GM12878 (cell line): ENCODE results near the gene SLC13A3. TPM values are rescaled to one million over a fixed set of nuclear protein-coding genes. Genes with fewer than 3 reads are reported as not detected.

Experiments used
- ATAC-seq: fragments of 200-7000 bp; cut with Tn5 transposase; 3 replicates; pipeline ENCODE4 v1.9.1; 2020; ENCODE audit warnings: mild to moderate bottlenecking, moderate library complexity
- BruUV-seq: library from RNA; stranded (reverse); fragments of 400-500 nt; replicated peaks from 2 replicates; lab custom pipeline; 2021; lab: Mats Ljungman, UMichigan
- CTCF ChIA-PET: fragments of 300-600 bp; sonication (Branson Sonifier 250); formaldehyde crosslinking; extraction: SDS; loops from one replicate; lab custom pipeline; 2021; ENCODE audit warnings: inconsistent platforms; lab: Yijun Ruan, JAX
- POLR2A ChIA-PET: fragments of 350-600 bp; formaldehyde crosslinking; extraction: SDS; loops from one replicate; lab custom pipeline; 2021; ENCODE audit warnings: inconsistent platforms; lab: Charles Lee
- RAD21 ChIA-PET: fragments of 300-600 bp; sonication (Branson Sonifier 250); formaldehyde crosslinking; loops from one replicate; lab custom pipeline; 2023; ENCODE audit warnings: antibody characterized with exemption; ENCODE audit not compliant: unreplicated experiment; lab: Charles Lee
- SMC1A ChIA-PET: fragments of 300-600 bp; sonication (Branson Sonifier 250); formaldehyde crosslinking; loops from one replicate; lab custom pipeline; 2023; ENCODE audit not compliant: unreplicated experiment, uncharacterized antibody; lab: Charles Lee
- DNase-seq: peaks from one replicate; pipeline ENCODE4 v3.0.0-alpha.2; 2011; ENCODE audit warnings: low read depth, low spot score
- FAIRE-seq: peaks from 3 replicates; lab custom pipeline; 2011; peaks lifted over from hg19 to GRCh38; lab: Jason Lieb, UNC
- H2AFZ ChIP-seq: 2 replicates; pipeline ENCODE4 v1.6.0; 2011; ENCODE audit warnings: low read depth, low read length, control low read depth; ENCODE audit not compliant: control insufficient read depth
- H3K27ac ChIP-seq: 2 replicates; pipeline ENCODE4 v1.5.1; 2011; ENCODE audit warnings: control low read depth; ENCODE audit not compliant: control insufficient read depth, insufficient read depth
- H3K27me3 ChIP-seq, 2 experiments: replicated peaks in 1 of 2; 2 replicates each; pipeline versions ENCODE4 v1.6.0 to v1.6.1; 2011; ENCODE audit warnings: low read length in 1 of 2; ENCODE audit not compliant: control insufficient read depth in 2 of 2, insufficient read depth in 2 of 2
- H3K36me3 ChIP-seq, 2 experiments: 2 replicates each; pipeline ENCODE4 v1.5.1; 2011; ENCODE audit warnings: low read length in 1 of 2; ENCODE audit not compliant: control insufficient read depth in 2 of 2, insufficient read depth in 2 of 2
- H3K4me1 ChIP-seq: 2 replicates; pipeline ENCODE4 v1.6.1; 2011; ENCODE audit warnings: mild to moderate bottlenecking, low read length, moderate library complexity, mixed read lengths; ENCODE audit not compliant: control insufficient read depth, insufficient read depth
- H3K4me2 ChIP-seq: 2 replicates; pipeline ENCODE4 v1.6.0; 2011; ENCODE audit warnings: control low read depth; ENCODE audit not compliant: control insufficient read depth, insufficient read depth
- H3K4me3 ChIP-seq: fragments of 200-600 bp; sonication (generic); 2 replicates; pipeline ENCODE4 v1.5.1; 2016
- H3K79me2 ChIP-seq: 2 replicates; pipeline ENCODE4 v1.6.0; 2011; ENCODE audit warnings: low read length; ENCODE audit not compliant: control insufficient read depth, insufficient read depth
- H3K9ac ChIP-seq: 2 replicates; pipeline ENCODE4 v1.8.0; 2011; ENCODE audit warnings: low read length, control low read depth, mixed read lengths; ENCODE audit not compliant: control insufficient read depth, insufficient read depth
- H3K9me3 ChIP-seq: replicated peaks from 3 replicates; pipeline ENCODE4 v1.5.1; 2011; ENCODE audit warnings: mild to moderate bottlenecking, low read length; ENCODE audit not compliant: control insufficient read depth, insufficient read depth
- H4K20me1 ChIP-seq: 2 replicates; pipeline ENCODE4 v1.6.0; 2011; ENCODE audit not compliant: control insufficient read depth, insufficient read depth
- CHD4 ChIP-seq: fragments of 200-600 bp; sonication (generic); IDR thresholded peaks from 2 replicates; pipeline ENCODE4 v1.6.1; 2016; ENCODE audit warnings: mild to moderate bottlenecking
- KAT2A ChIP-seq: conservative IDR thresholded peaks from 2 replicates; pipeline ENCODE4 v1.6.1; 2011; ENCODE audit warnings: low read depth, low read length; ENCODE audit not compliant: control insufficient read depth
- MEF2A ChIP-seq: IDR thresholded peaks from 2 replicates; pipeline ENCODE4 v1.6.1; 2011; ENCODE audit warnings: low read depth, mild to moderate bottlenecking, low read length, moderate library complexity; ENCODE audit not compliant: insufficient read depth
- NFXL1 ChIP-seq: fragments of 450-650 bp; IDR thresholded peaks from 2 replicates; pipeline ENCODE4 v1.6.1; 2017; ENCODE audit warnings: antibody characterized with exemption, mild to moderate bottlenecking, borderline replicate concordance
- NFYA ChIP-seq: IDR thresholded peaks from 2 replicates; pipeline ENCODE4 v1.6.1; 2011; ENCODE audit warnings: low read depth, mild to moderate bottlenecking, low read length, improper control_type of control experiment, borderline replicate concordance
- NFYB ChIP-seq: IDR thresholded peaks from 2 replicates; pipeline ENCODE4 v1.6.1; 2011; ENCODE audit warnings: low read depth, mild to moderate bottlenecking, low read length, improper control_type of control experiment, moderate library complexity; ENCODE audit not compliant: insufficient read depth
- RCOR1 ChIP-seq: conservative IDR thresholded peaks from 2 replicates; pipeline ENCODE4 v1.6.1; 2012; ENCODE audit warnings: low read depth, low read length, improper control_type of control experiment
- RUNX3 ChIP-seq: IDR thresholded peaks from 2 replicates; pipeline ENCODE4 v1.6.1; 2012; ENCODE audit warnings: low read length, inconsistent platforms
- SMARCA5 ChIP-seq: fragments of 450-650 bp; IDR thresholded peaks from 2 replicates; pipeline ENCODE4 v1.6.1; 2017; ENCODE audit warnings: mild to moderate bottlenecking
- SP1 ChIP-seq: IDR thresholded peaks from one replicate; pipeline ENCODE4 v1.6.1; 2011; ENCODE audit warnings: low read depth, low read length
- SRF ChIP-seq, 2 experiments: IDR thresholded peaks; 2 replicates each; pipeline ENCODE4 v1.6.1; 2011; ENCODE audit warnings: low read depth in 2 of 2, low read length in 2 of 2, mild to moderate bottlenecking in 1 of 2, moderate library complexity in 1 of 2
- TAF1 ChIP-seq: IDR thresholded peaks from 2 replicates; pipeline ENCODE4 v1.6.1; 2011; ENCODE audit warnings: mild to moderate bottlenecking, low read depth, low read length, borderline replicate concordance
- ZNF24 ChIP-seq: fragments of 450-650 bp; IDR thresholded peaks from 2 replicates; pipeline ENCODE4 v1.6.1; 2017; ENCODE audit warnings: antibody characterized with exemption, mild to moderate bottlenecking
- ZNF384 ChIP-seq: IDR thresholded peaks from 2 replicates; pipeline ENCODE4 v1.6.1; 2012; ENCODE audit warnings: low read depth, mild to moderate bottlenecking, low read length, improper control_type of control experiment, borderline replicate concordance
- ZNF622 ChIP-seq: fragments of 450-650 bp; IDR thresholded peaks from 2 replicates; pipeline ENCODE4 v1.6.1; 2017; ENCODE audit warnings: mild to moderate bottlenecking, inconsistent platforms
- ZSCAN29 ChIP-seq: fragments of 450-650 bp; IDR thresholded peaks from 2 replicates; pipeline ENCODE4 v1.6.1; 2017; ENCODE audit warnings: mild to moderate bottlenecking, moderate library complexity
- ZZZ3 ChIP-seq: IDR thresholded peaks from 2 replicates; pipeline ENCODE4 v1.6.1; 2011; ENCODE audit warnings: low read depth; ENCODE audit not compliant: control insufficient read depth, insufficient read length
- WGBS: methylation state at CpG from one replicate; pipeline ENCODE4 v1.1.6; 2016; ENCODE audit warnings: low lambda C conversion rate; ENCODE audit not compliant: insufficient replicate concordance, insufficient coverage; ENCODE audit errors: missing lambda C conversion rate; 5-methylcytosine and 5-hydroxymethylcytosine counted together
- in situ Hi-C: fragments of 300-500 bp; cut with MboI; formaldehyde crosslinking; loops from 9 replicates; pipeline ENCODE4 v1.14.3; 2018; ENCODE audit warnings: mixed read lengths
- intact Hi-C: fragments of 100-400 bp; cut with micrococcal nuclease; formaldehyde crosslinking; loops from one replicate; pipeline ENCODE4 v1.14.2; 2022; ENCODE audit not compliant: unreplicated experiment
- polyA plus RNA-seq, 11 experiments: library from polyadenylated mRNA; depleted of rRNA in 4 of 11; unstranded in 6 of 11; stranded (reverse) in 5 of 11; fragments of >200 nt; fragmentation: Nextera tagmentation in 4 of 11; fragmentation: Illumina TruSeq in 1 of 11; extraction: Ambion mirVana in 4 of 11; extraction: Trizol in 1 of 11; gene quantifications; 1 replicate in 1 of 11; 2 replicates in 10 of 11; pipeline versions ENCODE4 v1.2.1 to v1.2.3, GENCODE V29; 2011 to 2016; ENCODE audit warnings: inconsistent platforms in 2 of 11, missing spikeins in 2 of 11, low read depth in 1 of 11
- total RNA-seq, 4 experiments: library from RNA; depleted of rRNA in 3 of 4; stranded (reverse); fragments of >200 nt in 3 of 4; fragmentation: Illumina TruSeq in 1 of 4; extraction: Trizol in 1 of 4; gene quantifications; 2 replicates each; pipeline versions ENCODE4 v1.2.1 to v1.2.3, GENCODE V29; 2013 to 2021
- TF ChIP-seq, protein P1 (sequence below): fragments of 450-650 bp; formaldehyde crosslinking; IDR thresholded peaks from 2 replicates; pipeline ENCODE4 v1.5.0; 2022; ENCODE audit warnings: mild to moderate bottlenecking, missing genetic modification characterization
- TF ChIP-seq, protein P2 (sequence below): IDR thresholded peaks from 2 replicates; pipeline ENCODE4 v1.6.1; 2012; ENCODE audit warnings: low read depth, low read length, improper control_type of control experiment

The SLC13A3 gene
- total and polyA plus RNA-seq, 10 of the 15 experiments (the other 5 are each of a cell fraction or from before 2014, with no cell fraction given) = 0.03 to 0.76 (median 0.07) TPM; not detected in 4

- FAIRE-seq = no peak
- H3K79me2 ChIP-seq = no peaks in the 10 kb centered on the region
- H3K4me2 ChIP-seq = no peak overlapping the region
- SMC1A ChIA-PET = interaction anchor here (0.7 kb wide), 1 partner anchor 144 kb away, joined by 3 read pairs; no protein-coding TSS in a partner anchor
- no peak overlapping the region for H3K27ac ChIP-seq
- H3K36me3 ChIP-seq = no peaks in the 10 kb centered on the region
- no peak overlapping the region for H3K4me3 ChIP-seq
- H4K20me1 ChIP-seq = no peaks in the 10 kb centered on the region
- RAD21 ChIA-PET = no interaction called here
- no peaks in the 10 kb centered on the region for H3K27me3 ChIP-seq
- in situ Hi-C loops = no loop called here
- no peak for ATAC-seq
- DNase-seq = no peak
- H2AFZ ChIP-seq = no peak overlapping the region
- H3K9ac ChIP-seq = no peak overlapping the region
- no peaks in the 10 kb centered on the region; the same call in 2 of the 3 replicates for H3K9me3 ChIP-seq
- intact Hi-C loops = no loop called here
- CTCF ChIA-PET = no interaction called here
- H3K4me1 ChIP-seq = no peaks in the 10 kb centered on the region
- BruUV-seq = no TSS peak
- 32% methylated on average over 11 of the region's 11 CpGs for WGBS
- POLR2A ChIA-PET = no interaction called here
- TF ChIP-seq RUNX3 (no peak), SMARCA5 (no peak), ZNF24 (no peak), TAF1 (no peak), ZNF384 (no peak), SRF (IDR thresholded peaks at IDR 0.05; ENCODE audit: low read depth in 2 of 2, low read length in 2 of 2) (no peak), SP1 (no peak), ZSCAN29 (no peak), NFYA (no peak), CHD4 (no peak), ZNF622 (no peak), ZZZ3 (no peak), MEF2A (no peak), NFYB (no peak), RCOR1 (no peak), NFXL1 (no peak), KAT2A (no peak)
- TF ChIP-seq, protein P1, sequence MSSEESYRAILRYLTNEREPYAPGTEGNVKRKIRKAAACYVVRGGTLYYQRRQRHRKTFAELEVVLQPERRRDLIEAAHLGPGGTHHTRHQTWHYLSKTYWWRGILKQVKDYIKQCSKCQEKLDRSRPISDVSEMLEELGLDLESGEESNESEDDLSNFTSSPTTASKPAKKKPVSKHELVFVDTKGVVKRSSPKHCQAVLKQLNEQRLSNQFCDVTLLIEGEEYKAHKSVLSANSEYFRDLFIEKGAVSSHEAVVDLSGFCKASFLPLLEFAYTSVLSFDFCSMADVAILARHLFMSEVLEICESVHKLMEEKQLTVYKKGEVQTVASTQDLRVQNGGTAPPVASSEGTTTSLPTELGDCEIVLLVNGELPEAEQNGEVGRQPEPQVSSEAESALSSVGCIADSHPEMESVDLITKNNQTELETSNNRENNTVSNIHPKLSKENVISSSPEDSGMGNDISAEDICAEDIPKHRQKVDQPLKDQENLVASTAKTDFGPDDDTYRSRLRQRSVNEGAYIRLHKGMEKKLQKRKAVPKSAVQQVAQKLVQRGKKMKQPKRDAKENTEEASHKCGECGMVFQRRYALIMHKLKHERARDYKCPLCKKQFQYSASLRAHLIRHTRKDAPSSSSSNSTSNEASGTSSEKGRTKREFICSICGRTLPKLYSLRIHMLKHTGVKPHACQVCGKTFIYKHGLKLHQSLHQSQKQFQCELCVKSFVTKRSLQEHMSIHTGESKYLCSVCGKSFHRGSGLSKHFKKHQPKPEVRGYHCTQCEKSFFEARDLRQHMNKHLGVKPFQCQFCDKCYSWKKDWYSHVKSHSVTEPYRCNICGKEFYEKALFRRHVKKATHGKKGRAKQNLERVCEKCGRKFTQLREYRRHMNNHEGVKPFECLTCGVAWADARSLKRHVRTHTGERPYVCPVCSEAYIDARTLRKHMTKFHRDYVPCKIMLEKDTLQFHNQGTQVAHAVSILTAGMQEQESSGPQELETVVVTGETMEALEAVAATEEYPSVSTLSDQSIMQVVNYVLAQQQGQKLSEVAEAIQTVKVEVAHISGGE (CRISPR knock-in tag) = no peak
- TF ChIP-seq, protein P2, sequence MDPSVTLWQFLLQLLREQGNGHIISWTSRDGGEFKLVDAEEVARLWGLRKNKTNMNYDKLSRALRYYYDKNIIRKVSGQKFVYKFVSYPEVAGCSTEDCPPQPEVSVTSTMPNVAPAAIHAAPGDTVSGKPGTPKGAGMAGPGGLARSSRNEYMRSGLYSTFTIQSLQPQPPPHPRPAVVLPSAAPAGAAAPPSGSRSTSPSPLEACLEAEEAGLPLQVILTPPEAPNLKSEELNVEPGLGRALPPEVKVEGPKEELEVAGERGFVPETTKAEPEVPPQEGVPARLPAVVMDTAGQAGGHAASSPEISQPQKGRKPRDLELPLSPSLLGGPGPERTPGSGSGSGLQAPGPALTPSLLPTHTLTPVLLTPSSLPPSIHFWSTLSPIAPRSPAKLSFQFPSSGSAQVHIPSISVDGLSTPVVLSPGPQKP = no peak
Observed at GRCh38 chr20:46673394-46674252, 22.4 kb upstream of the SLC13A3 start.
